IMR-90 (cell line): Measurements from ENCODE around the gene MLANA. TPM values are rescaled to one million over a fixed set of nuclear protein-coding genes. Genes with fewer than 3 reads are reported as not detected.

Experiments
- ATAC-seq: fragments of 200-7000 bp; cut with Tn5 transposase; 2 replicates; pipeline ENCODE4 v1.9.1; 2020; ENCODE audit warnings: low read depth, mild to moderate bottlenecking, moderate library complexity
- BruUV-seq: library from RNA; stranded (reverse); fragments of 400-500 nt; replicated peaks from 2 replicates; lab custom pipeline; 2021; lab: Mats Ljungman, UMichigan
- CTCF ChIA-PET: fragments of 300-600 bp; formaldehyde crosslinking; extraction: SDS; loops from one replicate; lab custom pipeline; 2021; ENCODE audit warnings: antibody characterized with exemption; lab: Yijun Ruan, JAX
- POLR2A ChIA-PET: fragments of 300-600 bp; sonication (Branson Sonifier 250); formaldehyde crosslinking; loops from one replicate; lab custom pipeline; 2022; ENCODE audit warnings: antibody characterized with exemption; ENCODE audit not compliant: unreplicated experiment; lab: Charles Lee
- DNase-seq: peaks from one replicate; pipeline ENCODE4 v3.0.0; 2013
- H2AFZ ChIP-seq: replicated peaks from 2 replicates; pipeline ENCODE3; 2013; ENCODE audit warnings: low read length, mild to moderate bottlenecking; ENCODE audit not compliant: poor library complexity
- H2AK5ac ChIP-seq: 2 replicates; pipeline ENCODE4 v1.6.1; 2013; ENCODE audit warnings: low read depth, low read length, inconsistent platforms
- H2AK9ac ChIP-seq: replicated peaks from 2 replicates; pipeline ENCODE3; 2013; ENCODE audit warnings: mild to moderate bottlenecking, low read depth, low read length, moderate library complexity; ENCODE audit not compliant: poor library complexity
- H2BK120ac ChIP-seq: 2 replicates; pipeline ENCODE4 v1.6.1; 2013; ENCODE audit warnings: low read depth, low read length, inconsistent platforms
- H2BK15ac ChIP-seq: 3 replicates; pipeline ENCODE4 v1.6.1; 2013; ENCODE audit warnings: low read depth, low read length, inconsistent platforms
- H2BK20ac ChIP-seq: 2 replicates; pipeline ENCODE4 v1.6.1; 2013; ENCODE audit warnings: low read depth, mild to moderate bottlenecking, inconsistent platforms, low read length, moderate library complexity
- H2BK5ac ChIP-seq: 2 replicates; pipeline ENCODE4 v1.6.1; 2013; ENCODE audit warnings: mild to moderate bottlenecking, low read depth, low read length, inconsistent platforms; ENCODE audit not compliant: poor library complexity, severe bottlenecking
- H3K14ac ChIP-seq: replicated peaks from 2 replicates; pipeline ENCODE4 v1.6.1; 2013; ENCODE audit warnings: low read depth, low read length, inconsistent platforms
- H3K18ac ChIP-seq: 2 replicates; pipeline ENCODE4 v1.6.1; 2013; ENCODE audit warnings: low read depth, low read length, control low read depth
- H3K23ac ChIP-seq: 2 replicates; pipeline ENCODE4 v1.6.1; 2013; ENCODE audit warnings: low read depth, low read length, inconsistent platforms
- H3K27ac ChIP-seq: 2 replicates; pipeline ENCODE4 v1.5.1; 2013; ENCODE audit warnings: mild to moderate bottlenecking, control low read depth, low read length; ENCODE audit not compliant: insufficient read depth
- H3K27me3 ChIP-seq: 2 replicates; pipeline ENCODE4 v1.6.1; 2013; ENCODE audit warnings: low read length; ENCODE audit not compliant: control insufficient read depth, insufficient read depth
- H3K36me3 ChIP-seq: 2 replicates; pipeline ENCODE4 v1.6.1; 2013; ENCODE audit warnings: low read length, mixed read lengths; ENCODE audit not compliant: control insufficient read depth, insufficient read depth
- H3K4ac ChIP-seq: 2 replicates; pipeline ENCODE4 v1.6.1; 2013; ENCODE audit warnings: low read depth, low read length, inconsistent platforms
- H3K4me1 ChIP-seq: 2 replicates; pipeline ENCODE4 v1.6.1; 2013; ENCODE audit warnings: low read length, mixed read lengths; ENCODE audit not compliant: control insufficient read depth, insufficient read depth
- H3K4me2 ChIP-seq: 2 replicates; pipeline ENCODE4 v1.6.1; 2013; ENCODE audit warnings: low read depth, mild to moderate bottlenecking, control low read depth, low read length, moderate library complexity
- H3K4me3 ChIP-seq: 2 replicates; pipeline ENCODE4 v1.5.1; 2013; ENCODE audit warnings: low read depth, mild to moderate bottlenecking, control low read depth, low read length, moderate library complexity; ENCODE audit not compliant: insufficient read depth
- H3K56ac ChIP-seq: 2 replicates; pipeline ENCODE4 v1.6.1; 2013; ENCODE audit warnings: low read length, inconsistent platforms; ENCODE audit not compliant: insufficient read depth; ENCODE audit errors: extremely low read depth
- H3K79me1 ChIP-seq, 2 experiments: 2 replicates each; pipeline ENCODE4 v1.6.1; 2013; ENCODE audit warnings: low read length in 2 of 2, inconsistent platforms in 1 of 2, low read depth in 1 of 2
- H3K9ac ChIP-seq: 2 replicates; pipeline ENCODE4 v1.6.1; 2013; ENCODE audit warnings: low read depth, low read length, control low read depth
- H3K9me1 ChIP-seq: 2 replicates; pipeline ENCODE4 v1.6.1; 2013; ENCODE audit warnings: low read length, inconsistent platforms; ENCODE audit not compliant: insufficient read depth
- H3K9me3 ChIP-seq: 2 replicates; pipeline ENCODE4 v1.6.1; 2013; ENCODE audit warnings: low read length; ENCODE audit not compliant: control insufficient read depth, insufficient read depth
- H4K20me1 ChIP-seq: 2 replicates; pipeline ENCODE4 v1.6.1; 2013; ENCODE audit warnings: low read length, inconsistent platforms; ENCODE audit not compliant: insufficient read depth
- H4K5ac ChIP-seq: 2 replicates; pipeline ENCODE4 v1.6.1; 2013; ENCODE audit warnings: mild to moderate bottlenecking, low read depth, low read length, control low read depth
- H4K8ac ChIP-seq, 2 experiments: 2 replicates each; pipeline ENCODE4 v1.6.1; 2013; ENCODE audit warnings: low read depth in 2 of 2, low read length in 2 of 2, control low read depth in 1 of 2, inconsistent platforms in 1 of 2
- H4K91ac ChIP-seq: 2 replicates; pipeline ENCODE4 v1.6.1; 2013; ENCODE audit warnings: low read depth, low read length, inconsistent platforms; ENCODE audit not compliant: insufficient read depth
- CEBPB ChIP-seq: IDR thresholded peaks from 2 replicates; pipeline ENCODE4 v1.6.1; 2012; ENCODE audit warnings: low read depth, low read length, improper control_type of control experiment
- ELK1 ChIP-seq: fragments of 150-350 bp; IDR thresholded peaks from 2 replicates; pipeline ENCODE4 v1.6.1; 2016; ENCODE audit warnings: low read depth, mild to moderate bottlenecking, low read length, moderate library complexity, borderline replicate concordance
- MAFK ChIP-seq: IDR thresholded peaks from 2 replicates; pipeline ENCODE4 v1.6.1; 2012; ENCODE audit warnings: low read depth, low read length, improper control_type of control experiment
- MAZ ChIP-seq: IDR thresholded peaks from 2 replicates; pipeline ENCODE4 v1.6.1; 2012; ENCODE audit warnings: low read depth, mild to moderate bottlenecking, low read length, improper control_type of control experiment, moderate library complexity, borderline replicate concordance
- NFE2L2 ChIP-seq: fragments of 150-350 bp; IDR thresholded peaks from 2 replicates; pipeline ENCODE4 v1.6.1; 2016; ENCODE audit warnings: low read depth, mild to moderate bottlenecking, low read length
- RCOR1 ChIP-seq: IDR thresholded peaks from 2 replicates; pipeline ENCODE4 v1.6.1; 2012; ENCODE audit warnings: mild to moderate bottlenecking, low read length, improper control_type of control experiment; ENCODE audit not compliant: insufficient replicate concordance
- WGBS, 2 experiments: methylation state at CpG; one replicate each; pipeline versions ENCODE4 v1.1.5 to v1.1.7; 2013; ENCODE audit warnings: missing lambda C conversion rate in 2 of 2; ENCODE audit not compliant: insufficient read length in 1 of 2; ENCODE audit errors: extremely low coverage in 2 of 2; 5-methylcytosine and 5-hydroxymethylcytosine counted together
- dilution Hi-C: fragments of 300-500 bp; cut with HindIII; formaldehyde crosslinking; loops from one replicate; pipeline ENCODE4 v1.14.3; 2018; ENCODE audit warnings: low sequenced_read_pairs; ENCODE audit not compliant: unreplicated experiment
- in situ Hi-C: fragments of 300-500 bp; cut with MboI; formaldehyde crosslinking; loops from 3 replicates; pipeline ENCODE4 v1.14.3; 2019; ENCODE audit warnings: low sequenced_read_pairs, inconsistent platforms, mixed read lengths
- intact Hi-C: fragments of 100-400 bp; cut with micrococcal nuclease; formaldehyde crosslinking; loops from 2 replicates; pipeline ENCODE4 v1.10.0; 2022
- polyA plus RNA-seq, 3 experiments: library from polyadenylated mRNA; depleted of rRNA; stranded (reverse); fragments of >200 nt; gene quantifications; 2 replicates each; pipeline ENCODE4 v1.2.3, GENCODE V29; 2012; ENCODE audit warnings: low replicate concordance in 1 of 3
- total RNA-seq: library from RNA; depleted of rRNA; stranded (reverse); fragments of >200 nt; gene quantifications from 2 replicates; pipeline ENCODE4 v1.2.3, GENCODE V29; 2012

MLANA gene
- total and polyA plus RNA-seq, 2 of the 4 experiments (the other 2 are of a cell fraction), result not detected

DNA sequence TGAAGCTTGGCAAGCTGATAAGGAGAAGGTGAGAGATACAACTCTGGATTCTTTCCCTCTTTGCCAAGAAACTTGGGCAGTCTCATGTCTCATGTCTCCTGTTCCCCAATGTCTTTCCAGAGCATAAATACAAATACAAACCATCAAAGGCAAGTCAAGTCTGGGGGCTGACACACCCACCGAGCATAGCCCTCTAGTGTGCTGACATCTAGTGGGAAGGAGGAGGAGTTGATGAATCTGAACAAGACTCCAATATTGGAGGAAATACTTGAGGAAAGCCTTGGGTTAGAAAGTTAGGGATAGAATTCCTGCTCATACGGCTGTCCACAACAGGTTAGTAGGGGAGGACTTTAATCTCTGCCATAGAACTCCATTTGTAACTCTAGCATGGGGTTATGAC is 8.6 kb downstream of the MLANA start:
- Histone ChIP-seq H3K4me3 (no peak overlapping the region), H2AFZ (no peak overlapping the region), H3K4me2 (no peak overlapping the region), H4K91ac (no peak overlapping the region), H3K23ac (no peak overlapping the region), H3K14ac (no peak overlapping the region), H2BK5ac (no peak overlapping the region), H4K8ac (no peak overlapping the region), H3K27me3 (no peaks in the 10 kb centered on the region), H2AK5ac (no peak overlapping the region), H4K20me1 (no peaks in the 10 kb centered on the region), H2BK120ac (no peak overlapping the region), H3K9me1 (peaks cover 6% of the 10 kb centered on the region; the same call in 1 of the 2 replicates), H3K27ac (no peak overlapping the region), H3K56ac (no peak overlapping the region), H3K4ac (no peak overlapping the region), H4K5ac (no peak overlapping the region), H3K79me1 (no peaks in the 10 kb centered on the region), H3K18ac (no peak overlapping the region), H2AK9ac (no peak overlapping the region), H3K4me1 (no peaks in the 10 kb centered on the region), H3K9me3 (no peaks in the 10 kb centered on the region), H2BK15ac (no peak overlapping the region), H3K36me3 (no peaks in the 10 kb centered on the region), H2BK20ac (no peak overlapping the region), H3K9ac (no peak overlapping the region)
- WGBS, 2 experiments, result no CpG with 5 or more reads among the region's 2 CpGs
- intact Hi-C loops, result no loop called here
- no peak for DNase-seq
- dilution Hi-C loops, result no loop called here
- no peak for ATAC-seq
- in situ Hi-C loops, result no loop called here
- BruUV-seq, result no TSS peak
- ChIA-PET POLR2A (no interaction called here), CTCF (no interaction called here)
- TF ChIP-seq NFE2L2, result no peak
- TF ChIP-seq RCOR1, result no peak
- TF ChIP-seq CEBPB, result no peak
- TF ChIP-seq MAZ, result no peak
- TF ChIP-seq MAFK, result no peak
- TF ChIP-seq ELK1, result no peak
